K562 (cell line): ENCODE results near the gene KHDC1L. TPM values are rescaled to one million over a fixed set of nuclear protein-coding genes. Genes with fewer than 3 reads are reported as not detected.

Experiments
- ATAC-seq: fragments of 200-7000 bp; cut with Tn5 transposase; 3 replicates; pipeline ENCODE4 v1.9.1; 2020; ENCODE audit warnings: moderate library complexity
- BruUV-seq: library from RNA; stranded (reverse); fragments of 400-500 nt; replicated peaks from 2 replicates; lab custom pipeline; 2021; lab: Mats Ljungman, UMichigan
- CTCF ChIA-PET: fragments of 300-600 bp; formaldehyde crosslinking; extraction: SDS; loops from one replicate; lab custom pipeline; 2021; ENCODE audit warnings: low intra/inter-chr PET ratio; lab: Yijun Ruan, JAX
- POLR2A ChIA-PET: fragments of 300-600, 350-650 bp; sonication (Branson Sonifier 250); formaldehyde crosslinking; extraction: SDS; loops from one replicate; lab custom pipeline; 2021; ENCODE audit warnings: antibody characterized with exemption, inconsistent platforms; lab: Yijun Ruan, JAX
- DNase-seq, 4 experiments: peaks; one replicate each; pipeline versions ENCODE4 v3.0.0 to v3.0.0-alpha.2; 2011 to 2018; ENCODE audit warnings: low spot score in 3 of 4, mixed read lengths in 3 of 4; ENCODE audit errors: extremely low read depth in 1 of 4
- FAIRE-seq: peaks from 2 replicates; lab custom pipeline; 2011; peaks lifted over from hg19 to GRCh38; lab: Jason Lieb, UNC
- H2AFZ ChIP-seq: 2 replicates; pipeline ENCODE4 v1.6.0; 2011; ENCODE audit warnings: low read depth, low read length, control low read depth, inconsistent platforms
- H3K27ac ChIP-seq: fragments of 200-600 bp; 3 replicates; pipeline ENCODE4 v1.8.0; 2011; ENCODE audit warnings: low read depth, mild to moderate bottlenecking, control low read depth, inconsistent platforms, low read length, moderate library complexity, mixed read lengths; ENCODE audit errors: extremely low read depth
- H3K27me3 ChIP-seq, 2 experiments: fragments of 300-600 bp in 1 of 2; 2 replicates in 1 of 2; 3 replicates in 1 of 2; pipeline versions ENCODE4 v1.6.0 to v1.8.0; 2011; ENCODE audit warnings: inconsistent platforms in 2 of 2, low read length in 2 of 2, mild to moderate bottlenecking in 1 of 2, mixed read lengths in 1 of 2, moderate library complexity in 1 of 2; ENCODE audit not compliant: control insufficient read depth in 2 of 2, insufficient read depth in 2 of 2
- H3K36me3 ChIP-seq: fragments of 300-600 bp; 3 replicates; pipeline ENCODE4 v1.8.0; 2011; ENCODE audit warnings: mild to moderate bottlenecking, low read length, inconsistent platforms; ENCODE audit not compliant: control insufficient read depth, insufficient read depth
- H3K4me1 ChIP-seq, 2 experiments: fragments of 200-600 bp in 1 of 2; replicated peaks in 1 of 2; 2 replicates in 1 of 2; 3 replicates in 1 of 2; pipeline versions ENCODE4 v1.5.1 to v1.8.0; 2011; ENCODE audit warnings: inconsistent platforms in 2 of 2, low read length in 2 of 2, mild to moderate bottlenecking in 1 of 2, mixed read lengths in 1 of 2, moderate library complexity in 1 of 2; ENCODE audit not compliant: control insufficient read depth in 2 of 2, insufficient read depth in 2 of 2
- H3K4me2 ChIP-seq: 2 replicates; pipeline ENCODE4 v1.6.1; 2011; ENCODE audit warnings: low read length, control low read depth, inconsistent platforms, mixed read lengths; ENCODE audit not compliant: insufficient read depth
- H3K4me3 ChIP-seq: fragments of 200-600 bp; sonication (generic), shearing (Covaris generic); 2 replicates; pipeline ENCODE4 v1.5.1; 2016; ENCODE audit warnings: control low read depth, inconsistent platforms
- H3K79me2 ChIP-seq: fragments of 200-600 bp; 3 replicates; pipeline ENCODE4 v1.8.0; 2011; ENCODE audit warnings: low read length, inconsistent platforms; ENCODE audit not compliant: control insufficient read depth, insufficient read depth
- H3K9ac ChIP-seq, 2 experiments: 2 replicates each; pipeline versions ENCODE4 v1.6.0 to v1.6.1; 2011; ENCODE audit warnings: low read depth in 2 of 2, low read length in 2 of 2, control low read depth in 1 of 2, inconsistent platforms in 1 of 2, mild to moderate bottlenecking in 1 of 2, mixed read lengths in 1 of 2; ENCODE audit not compliant: insufficient read depth in 1 of 2
- H3K9me1 ChIP-seq: one replicate; pipeline ENCODE4 v1.6.0; 2011; ENCODE audit warnings: inconsistent platforms, mild to moderate bottlenecking, low read length, moderate library complexity; ENCODE audit not compliant: control insufficient read depth, insufficient read depth
- H3K9me3 ChIP-seq: replicated peaks from 2 replicates; pipeline ENCODE4 v1.5.1; 2011; ENCODE audit warnings: low read depth, low read length, inconsistent platforms; ENCODE audit not compliant: control insufficient read depth, insufficient read depth
- H4K20me1 ChIP-seq: replicated peaks from 2 replicates; pipeline ENCODE4 v1.6.1; 2011; ENCODE audit warnings: low read length, inconsistent platforms, mixed read lengths; ENCODE audit not compliant: control insufficient read depth, insufficient read depth
- IRF9 ChIP-seq: fragments of 450-650 bp; IDR thresholded peaks from 2 replicates; pipeline ENCODE4 v1.6.1; 2016; ENCODE audit warnings: missing biosample characterization, missing genetic modification characterization
- MEF2D ChIP-seq: conservative IDR thresholded peaks from 2 replicates; pipeline ENCODE4 v1.6.1; 2016; ENCODE audit warnings: low read depth, missing genetic modification characterization, missing compliant biosample characterization
- SRF ChIP-seq, 2 experiments: fragments of 250-450, 450-650 bp in 1 of 2; sonication (Bioruptor Pico) in 1 of 2; sonication (generic) in 1 of 2; formaldehyde crosslinking; IDR thresholded peaks; 2 replicates each; pipeline versions ENCODE4 v1.5.0 to v1.5.1; 2020 to 2022; ENCODE audit warnings: mild to moderate bottlenecking in 1 of 2, missing genetic modification reagents in 1 of 2
- WGBS: fragments of 100-300 bp; shearing (Covaris generic); methylation state at CpG from one replicate; pipeline ENCODE4 v1.1.6; 2016; ENCODE audit warnings: low coverage, mixed read lengths; ENCODE audit not compliant: insufficient coverage; ENCODE audit errors: missing lambda C conversion rate; 5-methylcytosine and 5-hydroxymethylcytosine counted together
- in situ Hi-C: fragments of 300-500 bp; cut with MboI; formaldehyde crosslinking; loops from 4 replicates; pipeline ENCODE4 v1.15.0; 2018; ENCODE audit warnings: inconsistent platforms, mixed read lengths
- intact Hi-C: fragments of 100-400 bp; cut with micrococcal nuclease; formaldehyde crosslinking; loops from 2 replicates; pipeline ENCODE4 v1.14.2; 2022
- polyA plus RNA-seq, 8 experiments: library from polyadenylated mRNA; depleted of rRNA in 4 of 8; stranded (reverse) in 5 of 8; unstranded in 3 of 8; fragments of >200 nt; fragmentation: Nextera tagmentation in 2 of 8; fragmentation: Illumina TruSeq in 1 of 8; extraction: Ambion mirVana in 2 of 8; extraction: Trizol in 1 of 8; gene quantifications; 2 replicates each; pipeline versions ENCODE4 v1.2.1 to v1.2.3, GENCODE V29; 2011 to 2014; ENCODE audit warnings: inconsistent platforms in 1 of 8, missing spikeins in 1 of 8
- total RNA-seq, 7 experiments: library from RNA; depleted of rRNA in 6 of 7; stranded (reverse); fragments of >200 nt in 6 of 7; fragmentation: Illumina TruSeq in 2 of 7; extraction: Trizol in 2 of 7; gene quantifications; 2 replicates each; pipeline versions ENCODE4 v1.2.1 to v1.2.3, GENCODE V29; 2011 to 2021; ENCODE audit warnings: low replicate concordance in 1 of 7
- TF ChIP-seq, protein P1 (sequence below): IDR thresholded peaks from 2 replicates; pipeline ENCODE4 v1.6.1; 2016; ENCODE audit warnings: missing genetic modification characterization, missing compliant biosample characterization

Gene KHDC1L
- total and polyA plus RNA-seq, 9 of the 15 experiments (the other 6 are each of a cell fraction or from before 2014, with no cell fraction given), result 0.33 to 1.9 (median 0.54) TPM

- FAIRE-seq, result no peak
- CTCF ChIA-PET, result no interaction called here
- POLR2A ChIA-PET, result interaction anchor here (0.6 kb wide), 1 partner anchor 18 kb away, joined by 4 read pairs; no protein-coding TSS in a partner anchor
Measured at GRCh38 chr6:73174646-73175045, 50.6 kb downstream of the KHDC1L start.

More at GRCh38 chr6:73174646-73175045, 50.6 kb downstream of the KHDC1L start:
- H3K4me3 ChIP-seq, result no peak overlapping the region
- H2AFZ ChIP-seq, result no peak overlapping the region
- BruUV-seq, result no TSS peak
- H3K4me1 ChIP-seq, result no peaks in the 10 kb centered on the region
- no peaks in the 10 kb centered on the region for H3K36me3 ChIP-seq
- DNase-seq (no peak), ATAC-seq (no peak)
- H3K79me2 ChIP-seq, result no peaks in the 10 kb centered on the region
- in situ Hi-C loops (no loop called here), intact Hi-C loops (no loop called here)
- no peaks in the 10 kb centered on the region for H3K27me3 ChIP-seq
- H3K9ac ChIP-seq, result no peak overlapping the region
- TF ChIP-seq SRF (CRISPR knock-in tag; IDR thresholded peaks at IDR 0.05) (no peak), MEF2D (tag) (no peak), IRF9 (tag) (no peak)
- TF ChIP-seq, protein P1, sequence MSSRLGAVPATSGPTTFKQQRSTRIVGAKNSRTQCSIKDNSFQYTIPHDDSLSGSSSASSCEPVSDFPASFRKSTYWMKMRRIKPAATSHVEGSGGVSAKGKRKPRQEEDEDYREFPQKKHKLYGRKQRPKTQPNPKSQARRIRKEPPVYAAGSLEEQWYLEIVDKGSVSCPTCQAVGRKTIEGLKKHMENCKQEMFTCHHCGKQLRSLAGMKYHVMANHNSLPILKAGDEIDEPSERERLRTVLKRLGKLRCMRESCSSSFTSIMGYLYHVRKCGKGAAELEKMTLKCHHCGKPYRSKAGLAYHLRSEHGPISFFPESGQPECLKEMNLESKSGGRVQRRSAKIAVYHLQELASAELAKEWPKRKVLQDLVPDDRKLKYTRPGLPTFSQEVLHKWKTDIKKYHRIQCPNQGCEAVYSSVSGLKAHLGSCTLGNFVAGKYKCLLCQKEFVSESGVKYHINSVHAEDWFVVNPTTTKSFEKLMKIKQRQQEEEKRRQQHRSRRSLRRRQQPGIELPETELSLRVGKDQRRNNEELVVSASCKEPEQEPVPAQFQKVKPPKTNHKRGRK (tag), result no peak
- WGBS, result 13% methylated on average over 4 of the region's 4 CpGs
- no peak overlapping the region for H3K4me2 ChIP-seq
- no peak overlapping the region for H3K27ac ChIP-seq
- no peaks in the 10 kb centered on the region for H4K20me1 ChIP-seq
- no peaks in the 10 kb centered on the region for H3K9me3 ChIP-seq
- H3K9me1 ChIP-seq, result no peaks in the 10 kb centered on the region

Other genes starting within 250 kb of the KHDC1L start
- 2.5 and 3.7 TPM in 2 replicates for gene KHDC1, start 37.7 kb upstream of the KHDC1L start, total RNA-seq (2014; rRNA removed)
- gene KHDC1, start 37.7 kb upstream of the KHDC1L start, total RNA-seq (2014; rRNA removed; fragmentation: Illumina TruSeq; extraction: Trizol), result 5.5 and 5.6 TPM in 2 replicates
- gene KHDC1, start 37.7 kb upstream of the KHDC1L start, total RNA-seq (2015; rRNA removed; fragmentation: Illumina TruSeq; extraction: Trizol), result 5.3 and 5.8 TPM in 2 replicates
- gene KHDC1, start 37.7 kb upstream of the KHDC1L start, total RNA-seq (2021), result 7.6 and 8.0 TPM in 2 replicates
- 7.5 and 9.1 TPM in 2 replicates for gene KHDC1, start 37.7 kb upstream of the KHDC1L start, polyA plus RNA-seq (2011; rRNA removed)
- 8.6 and 9.7 TPM in 2 replicates for gene KHDC1, start 37.7 kb upstream of the KHDC1L start, polyA plus RNA-seq (2014; fragmentation: Illumina TruSeq; extraction: Trizol)
- gene KHDC1, start 37.7 kb upstream of the KHDC1L start, polyA plus RNA-seq (2014; fragmentation: Nextera tagmentation; extraction: Ambion mirVana), result 10 to 100 TPM; 16.1 to 19.5 TPM
- 9.4 and 11.8 TPM in 2 replicates for gene KHDC1, start 37.7 kb upstream of the KHDC1L start, polyA plus RNA-seq (2014; rRNA removed)
- gene DPPA5, start 128.8 kb upstream of the KHDC1L start, total RNA-seq (2014; rRNA removed), result not detected in 2 replicates
- not detected in 2 replicates for gene DPPA5, start 128.8 kb upstream of the KHDC1L start, total RNA-seq (2014; rRNA removed; fragmentation: Illumina TruSeq; extraction: Trizol)
- not detected in 2 replicates for gene DPPA5, start 128.8 kb upstream of the KHDC1L start, total RNA-seq (2015; rRNA removed; fragmentation: Illumina TruSeq; extraction: Trizol)
- not detected in 2 replicates for gene DPPA5, start 128.8 kb upstream of the KHDC1L start, total RNA-seq (2021)
- gene DPPA5, start 128.8 kb upstream of the KHDC1L start, polyA plus RNA-seq (2011; rRNA removed), result not detected in 2 replicates
- not detected in 2 replicates for gene DPPA5, start 128.8 kb upstream of the KHDC1L start, polyA plus RNA-seq (2014; fragmentation: Illumina TruSeq; extraction: Trizol)
- gene DPPA5, start 128.8 kb upstream of the KHDC1L start, polyA plus RNA-seq (2014; fragmentation: Nextera tagmentation; extraction: Ambion mirVana), result not detected
- not detected in 2 replicates for gene DPPA5, start 128.8 kb upstream of the KHDC1L start, polyA plus RNA-seq (2014; rRNA removed)
- gene KHDC3L, start 137.2 kb upstream of the KHDC1L start, total RNA-seq (2014; rRNA removed), result not detected in 2 replicates
- gene KHDC3L, start 137.2 kb upstream of the KHDC1L start, total RNA-seq (2014; rRNA removed; fragmentation: Illumina TruSeq; extraction: Trizol), result not detected in 2 replicates
- gene KHDC3L, start 137.2 kb upstream of the KHDC1L start, total RNA-seq (2015; rRNA removed; fragmentation: Illumina TruSeq; extraction: Trizol), result not detected in 2 replicates
- not detected in 2 replicates for gene KHDC3L, start 137.2 kb upstream of the KHDC1L start, total RNA-seq (2021)
- gene KHDC3L, start 137.2 kb upstream of the KHDC1L start, polyA plus RNA-seq (2011; rRNA removed), result not detected in 2 replicates
- not detected in 2 replicates for gene KHDC3L, start 137.2 kb upstream of the KHDC1L start, polyA plus RNA-seq (2014; fragmentation: Illumina TruSeq; extraction: Trizol)
- not detected for gene KHDC3L, start 137.2 kb upstream of the KHDC1L start, polyA plus RNA-seq (2014; fragmentation: Nextera tagmentation; extraction: Ambion mirVana)
- gene KHDC3L, start 137.2 kb upstream of the KHDC1L start, polyA plus RNA-seq (2014; rRNA removed), result not detected in 2 replicates
- gene OOEP, start 144.4 kb upstream of the KHDC1L start, total RNA-seq (2014; rRNA removed), result not detected in 2 replicates
- not detected in 2 replicates for gene OOEP, start 144.4 kb upstream of the KHDC1L start, total RNA-seq (2014; rRNA removed; fragmentation: Illumina TruSeq; extraction: Trizol)
- not detected in 2 replicates for gene OOEP, start 144.4 kb upstream of the KHDC1L start, total RNA-seq (2015; rRNA removed; fragmentation: Illumina TruSeq; extraction: Trizol)
- gene OOEP, start 144.4 kb upstream of the KHDC1L start, total RNA-seq (2021), result not detected in 2 replicates
- not detected in 2 replicates for gene OOEP, start 144.4 kb upstream of the KHDC1L start, polyA plus RNA-seq (2011; rRNA removed)
- not detected in 2 replicates for gene OOEP, start 144.4 kb upstream of the KHDC1L start, polyA plus RNA-seq (2014; fragmentation: Illumina TruSeq; extraction: Trizol)
- gene OOEP, start 144.4 kb upstream of the KHDC1L start, polyA plus RNA-seq (2014; fragmentation: Nextera tagmentation; extraction: Ambion mirVana), result not detected
- gene OOEP, start 144.4 kb upstream of the KHDC1L start, polyA plus RNA-seq (2014; rRNA removed), result not detected in 2 replicates
- gene DDX43, start 169.3 kb upstream of the KHDC1L start, total RNA-seq (2014; rRNA removed), result 0.32 TPM in 1 of 2 replicates, not detected in the other
- 0.19 and 0.40 TPM in 2 replicates for gene DDX43, start 169.3 kb upstream of the KHDC1L start, total RNA-seq (2014; rRNA removed; fragmentation: Illumina TruSeq; extraction: Trizol)
- 0.19 and 0.25 TPM in 2 replicates for gene DDX43, start 169.3 kb upstream of the KHDC1L start, total RNA-seq (2015; rRNA removed; fragmentation: Illumina TruSeq; extraction: Trizol)
- 0.18 and 0.20 TPM in 2 replicates for gene DDX43, start 169.3 kb upstream of the KHDC1L start, total RNA-seq (2021)
- 0.07 TPM in 1 of 2 replicates, not detected in the other for gene DDX43, start 169.3 kb upstream of the KHDC1L start, polyA plus RNA-seq (2011; rRNA removed)
- gene DDX43, start 169.3 kb upstream of the KHDC1L start, polyA plus RNA-seq (2014; fragmentation: Illumina TruSeq; extraction: Trizol), result 0.12 and 0.42 TPM in 2 replicates
- gene DDX43, start 169.3 kb upstream of the KHDC1L start, polyA plus RNA-seq (2014; fragmentation: Nextera tagmentation; extraction: Ambion mirVana), result under 1 TPM; 0.10 to 0.27 TPM
- 0.57 and 0.88 TPM in 2 replicates for gene DDX43, start 169.3 kb upstream of the KHDC1L start, polyA plus RNA-seq (2014; rRNA removed)
- 0.32 TPM in 1 of 2 replicates, not detected in the other for gene CGAS, start 226.8 kb upstream of the KHDC1L start, total RNA-seq (2014; rRNA removed)
- gene CGAS, start 226.8 kb upstream of the KHDC1L start, total RNA-seq (2014; rRNA removed; fragmentation: Illumina TruSeq; extraction: Trizol), result 0.18 TPM in 1 of 2 replicates, not detected in the other
- not detected in 2 replicates for gene CGAS, start 226.8 kb upstream of the KHDC1L start, total RNA-seq (2015; rRNA removed; fragmentation: Illumina TruSeq; extraction: Trizol)
- gene CGAS, start 226.8 kb upstream of the KHDC1L start, total RNA-seq (2021), result 0.04 and 0.11 TPM in 2 replicates
- gene CGAS, start 226.8 kb upstream of the KHDC1L start, polyA plus RNA-seq (2011; rRNA removed), result 0.03 and 0.06 TPM in 2 replicates
- gene CGAS, start 226.8 kb upstream of the KHDC1L start, polyA plus RNA-seq (2014; fragmentation: Illumina TruSeq; extraction: Trizol), result 0.06 and 0.08 TPM in 2 replicates
- under 1 TPM in 1 of 2 experiments, not detected in 1; 0.01 TPM for gene CGAS, start 226.8 kb upstream of the KHDC1L start, polyA plus RNA-seq (2014; fragmentation: Nextera tagmentation; extraction: Ambion mirVana)
- gene CGAS, start 226.8 kb upstream of the KHDC1L start, polyA plus RNA-seq (2014; rRNA removed), result 0.13 and 0.15 TPM in 2 replicates
- gene MTO1, start 236.2 kb upstream of the KHDC1L start, total RNA-seq (2014; rRNA removed), result 49.5 and 49.8 TPM in 2 replicates
- 62.3 and 67.2 TPM in 2 replicates for gene MTO1, start 236.2 kb upstream of the KHDC1L start, total RNA-seq (2014; rRNA removed; fragmentation: Illumina TruSeq; extraction: Trizol)
- 55.2 and 60.1 TPM in 2 replicates for gene MTO1, start 236.2 kb upstream of the KHDC1L start, total RNA-seq (2015; rRNA removed; fragmentation: Illumina TruSeq; extraction: Trizol)
- gene MTO1, start 236.2 kb upstream of the KHDC1L start, total RNA-seq (2021), result 42.3 and 53.7 TPM in 2 replicates
- gene MTO1, start 236.2 kb upstream of the KHDC1L start, polyA plus RNA-seq (2011; rRNA removed), result 50.0 and 50.6 TPM in 2 replicates
- 48.6 and 49.3 TPM in 2 replicates for gene MTO1, start 236.2 kb upstream of the KHDC1L start, polyA plus RNA-seq (2014; fragmentation: Illumina TruSeq; extraction: Trizol)
- 10 to 100 TPM; 33.4 to 55.1 TPM for gene MTO1, start 236.2 kb upstream of the KHDC1L start, polyA plus RNA-seq (2014; fragmentation: Nextera tagmentation; extraction: Ambion mirVana)
- gene MTO1, start 236.2 kb upstream of the KHDC1L start, polyA plus RNA-seq (2014; rRNA removed), result 38.3 and 48.3 TPM in 2 replicates